Activated CD4-positive, alpha-beta memory T cell treated with anti-CD3 and anti-CD28 coated beads for 36 hours (primary cell): ENCODE data around the gene CPNE8. TPM values are rescaled to one million over a fixed set of nuclear protein-coding genes. Genes with fewer than 3 reads are reported as not detected.

Experiments
- CTCF ChIA-PET: fragments of 350-600 bp; sonication (Branson Sonifier 250); formaldehyde crosslinking; loops from one replicate; lab custom pipeline; 2021; ENCODE audit warnings: antibody characterized with exemption, inconsistent platforms; lab: Charles Lee
- POLR2A ChIA-PET: fragments of 350-600 bp; sonication (Branson Sonifier 250); formaldehyde crosslinking; loops from one replicate; lab custom pipeline; 2021; ENCODE audit warnings: antibody characterized with exemption; lab: Charles Lee
- DNase-seq: peaks from one replicate; pipeline ENCODE4 v3.0.0-alpha.2; 2020
- H3K27ac Mint-ChIP-seq: one replicate; pipeline ENCODE4 v1.8.0; 2021; ENCODE audit warnings: mixed read lengths
- H3K27me3 Mint-ChIP-seq: one replicate; pipeline ENCODE4 v1.8.0; 2021; ENCODE audit warnings: mixed read lengths
- H3K36me3 Mint-ChIP-seq: one replicate; pipeline ENCODE4 v1.8.0; 2021; ENCODE audit warnings: mixed read lengths
- H3K4me1 Mint-ChIP-seq: one replicate; pipeline ENCODE4 v1.8.0; 2021; ENCODE audit warnings: low read depth, mixed read lengths
- H3K4me3 Mint-ChIP-seq: one replicate; pipeline ENCODE4 v1.8.0; 2021; ENCODE audit warnings: mild to moderate bottlenecking, mixed read lengths
- H3K9me3 Mint-ChIP-seq: one replicate; pipeline ENCODE4 v1.8.0; 2021; ENCODE audit warnings: mixed read lengths
- intact Hi-C: fragments of 100-400 bp; cut with micrococcal nuclease; formaldehyde crosslinking; loops from one replicate; pipeline ENCODE4 v1.15.1; 2023
- total RNA-seq, 2 experiments: library from RNA; stranded (reverse); gene quantifications; one replicate each; pipeline ENCODE4 v1.2.3, GENCODE V29; 2021

The CPNE8 gene
- total RNA-seq, 2 experiments from 2014 or later, result 4.4 to 4.6 TPM

GRCh38 chr12:38697289-38697688 is 208.1 kb downstream of the CPNE8 start:
- Mint-ChIP-seq H3K4me1 (no peaks in the 10 kb centered on the region), H3K27ac (no peak overlapping the region), H3K36me3 (peaks cover 6% of the 10 kb centered on the region), H3K4me3 (no peak overlapping the region), H3K9me3 (peaks cover 11% of the 10 kb centered on the region), H3K27me3 (no peaks in the 10 kb centered on the region)
- POLR2A ChIA-PET, result no interaction called here
- CTCF ChIA-PET, result no interaction called here
- intact Hi-C loops, result no loop called here
- no peak for DNase-seq

- H3K4me3 Mint-ChIP-seq, result no peak overlapping the region
- no peak overlapping the region for H3K27ac Mint-ChIP-seq
- POLR2A ChIA-PET, result no interaction called here
- intact Hi-C loops, result no loop called here
- no peaks in the 10 kb centered on the region for H3K4me1 Mint-ChIP-seq
- peaks cover 5% of the 10 kb centered on the region for H3K9me3 Mint-ChIP-seq
- DNase-seq, result no peak
- CTCF ChIA-PET, result no interaction called here
- no peaks in the 10 kb centered on the region for H3K27me3 Mint-ChIP-seq
- H3K36me3 Mint-ChIP-seq, result no peaks in the 10 kb centered on the region
These were observed 210.3 kb downstream of the CPNE8 start for GRCh38 chr12:38695057-38695456.

- intact Hi-C loops, result no loop called here
- Mint-ChIP-seq H3K27ac (no peak overlapping the region), H3K9me3 (peaks cover 1% of the 10 kb centered on the region), H3K27me3 (no peaks in the 10 kb centered on the region), H3K36me3 (peaks cover 1% of the 10 kb centered on the region), H3K4me1 (no peaks in the 10 kb centered on the region), H3K4me3 (no peak overlapping the region)
- CTCF ChIA-PET, result no interaction called here
- DNase-seq, result no peak
- POLR2A ChIA-PET, result no interaction called here
These were observed 214.2 kb downstream of the CPNE8 start for GRCh38 chr12:38691164-38691563.

GRCh38 chr12:38690646-38691045 is 214.7 kb downstream of the CPNE8 start:
- H3K27me3 Mint-ChIP-seq, result no peaks in the 10 kb centered on the region
- H3K4me3 Mint-ChIP-seq, result no peak overlapping the region
- H3K36me3 Mint-ChIP-seq, result peaks cover 1% of the 10 kb centered on the region
- CTCF ChIA-PET, result no interaction called here
- peaks cover 1% of the 10 kb centered on the region for H3K9me3 Mint-ChIP-seq
- intact Hi-C loops, result no loop called here
- H3K4me1 Mint-ChIP-seq, result no peaks in the 10 kb centered on the region
- POLR2A ChIA-PET, result no interaction called here
- H3K27ac Mint-ChIP-seq, result no peak overlapping the region
- no peak for DNase-seq

- H3K9me3 Mint-ChIP-seq, result peaks cover 1% of the 10 kb centered on the region
- DNase-seq, result no peak
- intact Hi-C loops, result no loop called here
- peaks cover 1% of the 10 kb centered on the region for H3K36me3 Mint-ChIP-seq
- no peak overlapping the region for H3K4me3 Mint-ChIP-seq
- no peak overlapping the region for H3K27ac Mint-ChIP-seq
- ChIA-PET CTCF (no interaction called here), POLR2A (no interaction called here)
- no peaks in the 10 kb centered on the region for H3K27me3 Mint-ChIP-seq
- H3K4me1 Mint-ChIP-seq, result no peaks in the 10 kb centered on the region
These were observed 215.7 kb downstream of the CPNE8 start for GRCh38 chr12:38689704-38690103.

- no peaks in the 10 kb centered on the region for H3K4me1 Mint-ChIP-seq
- POLR2A ChIA-PET, result no interaction called here
- DNase-seq, result no peak
These were observed 216.2 kb downstream of the CPNE8 start for GRCh38 chr12:38689195-38689594.

GRCh38 chr12:38682521-38682920 is 222.9 kb downstream of the CPNE8 start:
- intact Hi-C loops, result no loop called here
- Mint-ChIP-seq H3K27ac (no peak overlapping the region), H3K4me1 (no peaks in the 10 kb centered on the region), H3K27me3 (no peaks in the 10 kb centered on the region), H3K36me3 (peaks cover 1% of the 10 kb centered on the region), H3K9me3 (no peaks in the 10 kb centered on the region), H3K4me3 (no peak overlapping the region)
- CTCF ChIA-PET, result no interaction called here
- no peak for DNase-seq
- POLR2A ChIA-PET, result no interaction called here

More at GRCh38 chr12:38689195-38689594, 216.2 kb downstream of the CPNE8 start:
- intact Hi-C loops, result no loop called here
- peaks cover 1% of the 10 kb centered on the region for H3K9me3 Mint-ChIP-seq
- no peaks in the 10 kb centered on the region for H3K27me3 Mint-ChIP-seq
- CTCF ChIA-PET, result no interaction called here
- no peak overlapping the region for H3K4me3 Mint-ChIP-seq
- no peak overlapping the region for H3K27ac Mint-ChIP-seq
- H3K36me3 Mint-ChIP-seq, result peaks cover 1% of the 10 kb centered on the region

- no peak overlapping the region for H3K4me3 Mint-ChIP-seq
- H3K9me3 Mint-ChIP-seq, result peaks cover 2% of the 10 kb centered on the region
- intact Hi-C loops, result no loop called here
- no peaks in the 10 kb centered on the region for H3K27me3 Mint-ChIP-seq
- peaks cover 5% of the 10 kb centered on the region for H3K36me3 Mint-ChIP-seq
- CTCF ChIA-PET, result no interaction called here
- H3K27ac Mint-ChIP-seq, result no peak overlapping the region
- DNase-seq, result no peak
- POLR2A ChIA-PET, result no interaction called here
- H3K4me1 Mint-ChIP-seq, result no peaks in the 10 kb centered on the region
These were observed 235.9 kb downstream of the CPNE8 start for GRCh38 chr12:38669530-38669929.

- ChIA-PET POLR2A (no interaction called here), CTCF (no interaction called here)
- H3K9me3 Mint-ChIP-seq, result no peaks in the 10 kb centered on the region
- H3K36me3 Mint-ChIP-seq, result peaks cover 2% of the 10 kb centered on the region
- intact Hi-C loops, result no loop called here
- H3K4me1 Mint-ChIP-seq, result no peaks in the 10 kb centered on the region
- no peak overlapping the region for H3K27ac Mint-ChIP-seq
- H3K4me3 Mint-ChIP-seq, result no peak overlapping the region
- no peaks in the 10 kb centered on the region for H3K27me3 Mint-ChIP-seq
- no peak for DNase-seq
These were observed 236.3 kb downstream of the CPNE8 start for GRCh38 chr12:38669081-38669480.

- peaks cover 9% of the 10 kb centered on the region for H3K36me3 Mint-ChIP-seq
- no peak overlapping the region for H3K4me3 Mint-ChIP-seq
- no peak overlapping the region for H3K27ac Mint-ChIP-seq
- no peak for DNase-seq
- POLR2A ChIA-PET, result no interaction called here
- peaks cover 19% of the 10 kb centered on the region for H3K9me3 Mint-ChIP-seq
- no peaks in the 10 kb centered on the region for H3K27me3 Mint-ChIP-seq
- no peaks in the 10 kb centered on the region for H3K4me1 Mint-ChIP-seq
- intact Hi-C loops, result no loop called here
- CTCF ChIA-PET, result no interaction called here
These were observed 239.0 kb downstream of the CPNE8 start for GRCh38 chr12:38666425-38666824.

GRCh38 chr12:38664661-38665269 is 240.6 kb downstream of the CPNE8 start:
- no peak overlapping the region for H3K4me3 Mint-ChIP-seq
- H3K27ac Mint-ChIP-seq, result no peak overlapping the region
- no peaks in the 10 kb centered on the region for H3K4me1 Mint-ChIP-seq
- intact Hi-C loops, result no loop called here
- POLR2A ChIA-PET, result no interaction called here
- DNase-seq, result no peak
- peaks cover 26% of the 10 kb centered on the region for H3K9me3 Mint-ChIP-seq
- H3K27me3 Mint-ChIP-seq, result no peaks in the 10 kb centered on the region
- peaks cover 11% of the 10 kb centered on the region for H3K36me3 Mint-ChIP-seq
- CTCF ChIA-PET, result no interaction called here

GRCh38 chr12:38662829-38663228 is 242.6 kb downstream of the CPNE8 start:
- H3K36me3 Mint-ChIP-seq, result peaks cover 17% of the 10 kb centered on the region
- H3K4me3 Mint-ChIP-seq, result no peak overlapping the region
- ChIA-PET CTCF (no interaction called here), POLR2A (no interaction called here)
- H3K9me3 Mint-ChIP-seq, result peaks cover 31% of the 10 kb centered on the region
- no peaks in the 10 kb centered on the region for H3K27me3 Mint-ChIP-seq
- no peaks in the 10 kb centered on the region for H3K4me1 Mint-ChIP-seq
- no peak overlapping the region for H3K27ac Mint-ChIP-seq
- no peak for DNase-seq
- intact Hi-C loops, result no loop called here

GRCh38 chr12:38653650-38654049 is 251.7 kb downstream of the CPNE8 start:
- ChIA-PET POLR2A (no interaction called here), CTCF (no interaction called here)
- Mint-ChIP-seq H3K27me3 (no peaks in the 10 kb centered on the region), H3K27ac (no peak overlapping the region), H3K9me3 (peaks cover 2% of the 10 kb centered on the region), H3K4me3 (no peak overlapping the region), H3K4me1 (no peaks in the 10 kb centered on the region), H3K36me3 (no peaks in the 10 kb centered on the region)
- no peak for DNase-seq
- intact Hi-C loops, result no loop called here
